T-helper 1 cell treated with Interleukin-12 subunit alpha and Interleukin-12 subunit beta and Interleukin-4 antibody, amounts not matched to agents 30 μg/mL and 1 μg/mL, for 36 hours (primary cell): ENCODE results near the gene SDK1.

Experiments used
- H3K27ac Mint-ChIP-seq: one replicate; pipeline ENCODE4 v1.8.0; 2021; ENCODE audit warnings: mild to moderate bottlenecking, mixed read lengths
- H3K27me3 Mint-ChIP-seq: one replicate; pipeline ENCODE4 v1.8.0; 2021; ENCODE audit warnings: low read depth, mixed read lengths
- H3K36me3 Mint-ChIP-seq: one replicate; pipeline ENCODE4 v1.8.0; 2021; ENCODE audit warnings: low read depth, mixed read lengths
- H3K4me1 Mint-ChIP-seq: one replicate; pipeline ENCODE4 v1.8.0; 2021; ENCODE audit warnings: low read depth, mixed read lengths
- H3K4me3 Mint-ChIP-seq: one replicate; pipeline ENCODE4 v1.8.0; 2021; ENCODE audit warnings: mild to moderate bottlenecking, moderate library complexity, mixed read lengths
- H3K9me3 Mint-ChIP-seq: one replicate; pipeline ENCODE4 v1.8.0; 2021; ENCODE audit warnings: mixed read lengths

The SDK1 gene

DNA sequence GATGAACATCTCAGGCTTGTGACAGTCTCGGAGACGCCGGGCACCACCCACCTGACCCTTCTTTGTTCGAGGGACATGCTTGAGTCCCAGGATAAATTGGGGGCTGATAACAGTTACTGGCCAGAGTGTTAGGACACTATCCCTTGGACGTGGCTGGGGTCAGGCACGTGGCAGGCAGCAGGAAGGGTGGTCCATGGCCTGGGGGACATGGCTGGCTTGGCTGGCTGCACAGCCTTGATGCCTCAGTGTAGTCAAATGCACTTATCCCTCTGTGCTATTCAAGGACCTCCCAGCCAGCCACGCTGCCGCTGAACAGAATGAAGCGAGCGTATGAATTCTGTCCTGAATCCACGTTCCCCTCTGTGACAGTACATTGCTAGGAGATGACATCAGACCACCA lies 719.0 kb downstream of the SDK1 start:
- Mint-ChIP-seq H3K4me3 (no peak overlapping the region), H3K27me3 (no peaks in the 10 kb centered on the region), H3K9me3 (peaks cover 27% of the 10 kb centered on the region), H3K36me3 (peaks cover 2% of the 10 kb centered on the region), H3K27ac (no peak overlapping the region), H3K4me1 (no peaks in the 10 kb centered on the region)

DNA sequence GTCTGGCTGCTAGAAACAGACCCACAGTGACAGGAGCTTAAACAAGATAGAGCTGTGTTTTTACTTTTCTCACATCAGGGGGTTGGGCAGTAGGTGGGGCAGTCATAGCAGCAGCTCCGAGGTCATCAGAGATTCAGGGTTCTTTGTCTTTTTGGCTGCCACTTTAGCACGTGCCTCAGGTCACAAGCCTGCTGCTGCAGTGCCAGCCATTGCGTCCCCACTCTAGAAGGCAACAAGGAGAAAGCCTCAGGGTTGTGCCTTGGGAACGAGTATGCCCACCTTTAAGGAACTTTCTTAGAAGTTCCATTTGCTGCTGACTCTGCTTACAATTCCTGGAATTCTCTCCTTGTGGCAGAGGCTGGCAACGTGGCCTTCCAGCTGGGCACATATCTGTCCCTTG lies 720.4 kb downstream of the SDK1 start:
- Mint-ChIP-seq H3K4me3 (no peak overlapping the region), H3K27me3 (no peaks in the 10 kb centered on the region), H3K27ac (no peak overlapping the region), H3K9me3 (peaks cover 27% of the 10 kb centered on the region), H3K36me3 (peaks cover 2% of the 10 kb centered on the region), H3K4me1 (no peaks in the 10 kb centered on the region)

DNA sequence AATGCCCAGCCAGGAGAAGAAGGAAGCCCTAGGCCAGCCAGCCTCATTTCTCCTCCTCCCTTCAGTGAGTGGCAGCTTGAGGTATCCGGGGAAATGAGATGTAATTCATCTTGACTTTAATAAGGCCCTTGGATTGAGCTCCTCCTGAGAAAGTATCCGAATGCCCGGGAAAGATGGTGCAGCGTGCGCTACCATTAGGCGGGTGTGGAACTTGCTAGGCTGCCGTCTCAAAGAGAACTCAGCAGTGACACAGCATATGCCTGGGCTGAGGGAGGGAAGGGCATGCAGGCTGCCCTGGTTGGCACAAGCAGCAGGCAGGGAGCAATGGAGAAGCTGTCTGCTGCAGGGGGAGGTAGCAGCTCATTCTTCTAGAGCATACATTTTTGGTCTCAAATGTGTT lies 721.2 kb downstream of the SDK1 start:
- Mint-ChIP-seq H3K27ac (no peak overlapping the region), H3K4me1 (no peaks in the 10 kb centered on the region), H3K27me3 (no peaks in the 10 kb centered on the region), H3K9me3 (peaks cover 27% of the 10 kb centered on the region), H3K36me3 (peaks cover 2% of the 10 kb centered on the region), H3K4me3 (no peak overlapping the region)

DNA sequence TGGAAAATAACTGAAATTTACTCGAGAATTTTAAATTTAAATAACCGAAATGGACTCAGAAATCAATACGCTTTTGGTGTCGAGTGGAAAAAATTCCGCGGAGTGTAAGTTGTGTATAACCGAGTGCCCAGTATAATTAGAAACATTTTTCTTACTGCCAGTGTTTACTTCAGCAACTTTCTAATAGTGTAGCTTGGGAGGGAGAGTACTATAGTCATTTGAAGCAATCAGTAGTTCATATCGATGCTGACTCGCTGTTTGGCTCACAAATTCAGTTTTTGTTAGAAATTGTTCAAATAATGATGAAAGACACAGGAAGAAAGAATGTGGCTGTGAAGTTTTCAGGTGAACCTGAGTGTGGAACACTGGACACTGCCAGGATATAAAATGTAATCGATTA lies 722.5 kb downstream of the SDK1 start:
- H3K4me3 Mint-ChIP-seq, result no peak overlapping the region
- no peak overlapping the region for H3K27ac Mint-ChIP-seq
- H3K4me1 Mint-ChIP-seq, result no peaks in the 10 kb centered on the region
- peaks cover 2% of the 10 kb centered on the region for H3K36me3 Mint-ChIP-seq
- H3K9me3 Mint-ChIP-seq, result peaks cover 18% of the 10 kb centered on the region
- H3K27me3 Mint-ChIP-seq, result no peaks in the 10 kb centered on the region

DNA sequence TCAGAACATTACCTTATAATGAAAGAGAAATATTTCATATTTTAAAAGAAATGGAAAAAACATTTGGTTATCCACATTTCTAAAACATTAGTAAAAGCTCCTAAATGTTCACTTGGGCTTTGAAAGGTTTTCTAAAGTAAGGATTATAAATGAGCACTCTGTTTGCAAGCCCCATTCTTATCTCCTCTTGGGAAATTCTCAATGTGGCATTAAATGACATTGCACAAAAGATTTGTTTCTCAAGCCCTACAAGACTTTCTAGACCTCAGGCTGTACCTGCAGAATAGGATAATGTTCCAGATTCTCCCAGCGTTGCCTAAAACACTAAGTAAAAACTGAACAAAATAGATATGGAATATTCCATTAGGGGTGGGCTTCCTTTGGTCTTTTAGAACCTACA lies 723.1 kb downstream of the SDK1 start:
- Mint-ChIP-seq H3K27ac (no peak overlapping the region), H3K4me3 (no peak overlapping the region), H3K27me3 (no peaks in the 10 kb centered on the region), H3K9me3 (peaks cover 12% of the 10 kb centered on the region), H3K4me1 (no peaks in the 10 kb centered on the region), H3K36me3 (peaks cover 2% of the 10 kb centered on the region)

DNA sequence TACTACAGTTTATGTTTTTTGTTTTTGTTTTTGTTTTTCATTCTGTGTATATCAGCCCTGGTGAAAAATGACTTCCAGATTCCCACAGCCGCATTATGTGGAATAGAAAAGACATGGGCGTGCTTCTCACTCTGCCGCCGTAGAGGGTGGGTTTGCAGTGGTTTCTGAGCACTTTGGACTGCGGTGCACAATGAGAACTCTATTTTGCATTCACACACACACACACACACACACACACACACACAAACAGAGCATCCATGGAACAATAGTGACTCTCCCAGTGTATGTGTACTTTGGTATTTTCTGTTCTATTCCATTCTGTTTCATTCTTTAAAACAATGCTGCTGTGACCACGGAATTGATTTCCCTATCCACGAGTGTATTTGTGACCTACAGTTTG lies 723.8 kb downstream of the SDK1 start:
- peaks cover 5% of the 10 kb centered on the region for H3K9me3 Mint-ChIP-seq
- H3K27me3 Mint-ChIP-seq, result no peaks in the 10 kb centered on the region
- no peaks in the 10 kb centered on the region for H3K36me3 Mint-ChIP-seq
- no peak overlapping the region for H3K27ac Mint-ChIP-seq
- no peak overlapping the region for H3K4me3 Mint-ChIP-seq
- H3K4me1 Mint-ChIP-seq, result no peaks in the 10 kb centered on the region

DNA sequence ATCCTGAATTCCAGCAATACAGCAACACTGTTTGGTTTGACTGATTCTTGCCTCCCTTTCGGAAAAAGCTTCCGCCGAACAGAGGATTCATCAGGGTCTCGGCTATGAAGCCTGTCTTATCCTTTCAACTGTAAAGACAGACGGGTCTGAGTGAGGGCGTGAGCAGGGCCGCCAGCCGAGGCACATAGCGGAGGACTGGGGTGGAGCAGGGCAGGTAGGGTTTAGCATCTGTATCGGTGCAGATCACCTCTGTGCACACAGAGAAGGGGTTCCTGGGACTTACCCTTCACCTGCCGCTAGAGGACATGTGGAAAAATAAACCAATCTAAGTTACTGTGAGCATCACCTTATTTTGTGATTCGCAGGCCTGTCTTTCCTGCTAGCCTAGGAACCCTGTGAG lies 724.2 kb downstream of the SDK1 start:
- H3K4me3 Mint-ChIP-seq, result no peak overlapping the region
- no peak overlapping the region for H3K27ac Mint-ChIP-seq
- H3K9me3 Mint-ChIP-seq, result peaks cover 5% of the 10 kb centered on the region
- H3K36me3 Mint-ChIP-seq, result no peaks in the 10 kb centered on the region
- no peaks in the 10 kb centered on the region for H3K27me3 Mint-ChIP-seq
- H3K4me1 Mint-ChIP-seq, result no peaks in the 10 kb centered on the region

DNA sequence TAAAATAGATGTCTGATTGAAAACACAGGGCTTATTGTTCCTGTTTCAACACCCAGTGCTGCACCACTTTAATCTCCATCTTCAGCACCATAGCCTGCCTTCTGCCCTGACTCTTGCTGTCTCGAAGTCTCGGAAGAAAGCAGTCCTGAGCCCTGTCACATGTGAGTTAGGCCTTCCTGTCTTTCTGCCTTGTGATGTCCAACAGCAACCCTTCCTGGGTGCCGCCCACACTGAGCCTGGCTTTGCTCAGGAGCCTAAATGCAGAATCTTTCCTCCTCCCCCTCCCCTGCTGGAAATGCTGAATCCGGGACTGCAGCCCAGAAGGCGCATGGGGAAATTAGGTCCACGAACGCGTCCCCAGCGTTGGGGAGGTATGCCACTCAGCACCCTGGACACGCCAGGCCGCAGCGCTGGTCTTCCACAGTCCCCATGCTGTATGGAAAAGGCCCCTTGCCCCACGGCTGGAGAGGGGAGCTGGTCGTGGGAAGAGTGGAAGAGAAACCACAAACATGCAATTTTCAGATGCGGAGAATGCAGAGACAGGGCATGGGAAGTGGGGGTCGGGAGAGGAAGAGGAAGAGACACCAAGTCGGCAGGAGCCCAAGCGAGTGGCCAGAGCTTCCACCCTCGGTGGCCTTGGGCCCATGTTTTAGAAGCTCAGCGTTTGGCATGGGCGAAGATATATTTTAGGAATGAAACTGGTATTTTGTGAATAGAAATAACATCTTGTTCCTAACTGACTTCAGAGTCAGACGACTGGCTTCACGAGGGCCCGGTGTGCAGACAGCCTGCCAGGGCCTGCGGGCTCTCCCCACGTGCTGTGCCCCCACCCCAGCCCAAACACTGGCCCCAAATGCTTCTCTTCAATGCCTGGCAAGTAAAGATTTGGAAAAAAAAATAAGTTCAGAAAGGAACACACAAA lies 724.9 kb downstream of the SDK1 start:
- Mint-ChIP-seq H3K4me1 (no peaks in the 10 kb centered on the region), H3K9me3 (peaks cover under 1% of the 10 kb centered on the region), H3K4me3 (no peak overlapping the region), H3K27ac (no peak overlapping the region), H3K36me3 (no peaks in the 10 kb centered on the region), H3K27me3 (no peaks in the 10 kb centered on the region)

DNA sequence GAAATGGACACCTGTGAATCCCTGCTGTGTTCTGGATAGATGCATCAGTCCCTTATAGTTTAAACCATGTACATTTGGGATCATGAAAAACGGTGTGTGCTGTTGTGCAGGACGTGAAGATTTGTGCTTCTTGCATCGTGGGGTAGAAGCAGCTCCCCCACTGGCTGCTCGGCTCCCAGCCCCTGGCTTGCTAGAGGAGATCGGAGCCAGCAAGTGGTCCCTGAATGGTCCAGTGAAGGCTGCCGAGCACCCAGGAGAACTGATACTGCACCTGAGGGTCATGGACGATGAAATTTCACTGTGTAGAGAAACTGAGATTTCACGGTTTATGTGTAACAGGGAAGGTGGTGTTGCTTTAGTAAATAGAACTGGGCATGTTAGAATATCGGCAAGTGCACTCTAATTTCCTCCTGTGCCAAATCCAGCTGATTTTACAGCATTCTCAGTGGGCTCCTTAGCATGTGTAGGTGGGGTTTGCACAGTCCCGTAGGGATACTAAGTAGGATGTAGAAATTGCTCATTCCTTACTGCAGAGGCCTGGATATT lies 726.0 kb downstream of the SDK1 start:
- no peaks in the 10 kb centered on the region for H3K27me3 Mint-ChIP-seq
- no peaks in the 10 kb centered on the region for H3K4me1 Mint-ChIP-seq
- H3K36me3 Mint-ChIP-seq, result no peaks in the 10 kb centered on the region
- no peak overlapping the region for H3K27ac Mint-ChIP-seq
- no peak overlapping the region for H3K4me3 Mint-ChIP-seq
- no peaks in the 10 kb centered on the region for H3K9me3 Mint-ChIP-seq

DNA sequence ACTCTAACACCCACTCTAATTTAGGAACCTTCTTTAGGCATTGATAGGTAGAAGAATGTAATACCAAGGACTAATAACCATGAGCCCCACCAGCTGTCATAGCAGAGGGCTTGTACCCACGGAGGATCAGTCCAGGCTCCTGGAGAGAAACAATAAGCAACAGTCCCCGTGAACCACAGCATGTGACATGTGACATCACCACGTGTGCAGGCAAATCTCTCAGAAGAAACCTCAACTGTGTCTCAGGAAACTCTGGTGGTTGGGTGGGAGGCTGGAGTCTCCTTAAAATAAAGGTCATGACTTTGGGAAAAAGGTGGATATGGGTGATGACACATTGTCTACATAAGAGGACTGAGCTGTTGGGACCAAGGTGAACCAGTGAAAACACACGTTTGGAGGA lies 727.2 kb downstream of the SDK1 start:
- no peaks in the 10 kb centered on the region for H3K27me3 Mint-ChIP-seq
- no peak overlapping the region for H3K27ac Mint-ChIP-seq
- H3K9me3 Mint-ChIP-seq, result no peaks in the 10 kb centered on the region
- no peak overlapping the region for H3K4me3 Mint-ChIP-seq
- no peaks in the 10 kb centered on the region for H3K4me1 Mint-ChIP-seq
- H3K36me3 Mint-ChIP-seq, result no peaks in the 10 kb centered on the region

DNA sequence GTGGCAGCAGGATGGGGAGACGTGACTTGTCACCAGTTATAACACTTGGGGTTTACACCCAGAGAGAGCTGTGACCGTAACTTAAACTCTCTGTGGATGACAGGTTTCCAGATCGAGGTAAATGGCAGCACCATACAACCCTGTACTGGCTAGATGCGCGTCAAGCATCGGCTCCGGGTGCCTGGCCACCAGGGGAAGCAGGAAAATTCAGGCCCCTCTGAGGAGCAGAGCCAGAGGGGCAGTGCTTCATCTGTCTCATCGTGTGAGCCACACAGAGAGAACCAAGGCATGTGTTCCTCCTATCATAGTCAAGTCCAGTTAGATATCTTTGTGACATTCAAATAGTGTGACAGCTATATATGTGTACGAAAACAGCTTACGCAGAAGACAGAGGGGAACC lies 728.9 kb downstream of the SDK1 start:
- Mint-ChIP-seq H3K36me3 (no peaks in the 10 kb centered on the region), H3K27me3 (no peaks in the 10 kb centered on the region), H3K9me3 (no peaks in the 10 kb centered on the region), H3K4me1 (no peaks in the 10 kb centered on the region), H3K4me3 (no peak overlapping the region), H3K27ac (no peak overlapping the region)

DNA sequence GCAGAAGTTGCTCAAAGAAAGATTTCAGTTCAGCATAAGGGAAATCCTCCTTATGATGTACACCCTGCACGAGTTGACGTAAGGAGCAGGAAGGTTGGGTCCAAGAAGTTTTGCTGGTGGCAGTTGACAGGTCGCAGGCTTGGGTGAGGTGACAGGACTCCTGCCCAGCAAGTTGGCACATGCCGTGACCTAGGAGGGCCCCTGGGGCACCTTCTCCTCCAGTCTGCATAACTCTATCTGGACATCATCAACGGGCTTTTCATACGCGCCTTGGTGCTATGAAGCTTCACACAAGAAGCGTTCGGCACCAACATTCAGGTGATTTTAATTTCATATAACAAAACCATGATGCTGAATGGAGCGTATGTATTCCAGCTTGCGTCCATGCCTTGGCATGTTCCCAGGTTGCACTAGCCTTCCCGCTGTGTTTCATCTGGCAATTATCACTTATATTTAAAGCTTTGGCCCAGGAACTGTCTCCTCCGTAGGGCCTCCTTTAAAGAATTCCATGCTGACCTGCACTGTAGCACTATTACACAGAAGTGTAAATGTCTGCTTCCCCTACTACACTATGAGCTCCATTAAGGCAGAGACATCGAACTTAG lies 729.4 kb downstream of the SDK1 start:
- Mint-ChIP-seq H3K36me3 (no peaks in the 10 kb centered on the region), H3K9me3 (no peaks in the 10 kb centered on the region), H3K4me1 (no peaks in the 10 kb centered on the region), H3K27ac (no peak overlapping the region), H3K27me3 (no peaks in the 10 kb centered on the region), H3K4me3 (no peak overlapping the region)

DNA sequence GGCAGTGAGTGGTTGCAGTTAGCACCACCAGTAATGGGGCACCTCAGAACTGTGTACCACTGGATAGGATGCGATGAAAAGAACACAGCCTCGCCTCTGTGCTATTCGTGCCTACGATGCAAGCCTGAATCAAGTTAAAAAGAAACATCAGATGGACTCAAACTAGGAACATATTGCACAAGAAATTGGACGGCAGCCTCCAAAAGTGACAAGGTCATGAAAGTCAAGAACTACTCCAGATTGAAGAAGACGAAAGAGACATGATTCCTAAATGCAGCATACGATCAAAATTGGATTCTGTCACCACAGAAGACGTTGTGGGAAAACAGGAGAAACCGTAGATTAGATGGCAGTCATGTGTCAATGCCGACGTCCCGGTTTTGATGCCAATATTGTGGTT lies 732.9 kb downstream of the SDK1 start:
- Mint-ChIP-seq H3K4me1 (no peaks in the 10 kb centered on the region), H3K27me3 (no peaks in the 10 kb centered on the region), H3K4me3 (no peak overlapping the region), H3K9me3 (no peaks in the 10 kb centered on the region), H3K27ac (no peak overlapping the region), H3K36me3 (no peaks in the 10 kb centered on the region)

DNA sequence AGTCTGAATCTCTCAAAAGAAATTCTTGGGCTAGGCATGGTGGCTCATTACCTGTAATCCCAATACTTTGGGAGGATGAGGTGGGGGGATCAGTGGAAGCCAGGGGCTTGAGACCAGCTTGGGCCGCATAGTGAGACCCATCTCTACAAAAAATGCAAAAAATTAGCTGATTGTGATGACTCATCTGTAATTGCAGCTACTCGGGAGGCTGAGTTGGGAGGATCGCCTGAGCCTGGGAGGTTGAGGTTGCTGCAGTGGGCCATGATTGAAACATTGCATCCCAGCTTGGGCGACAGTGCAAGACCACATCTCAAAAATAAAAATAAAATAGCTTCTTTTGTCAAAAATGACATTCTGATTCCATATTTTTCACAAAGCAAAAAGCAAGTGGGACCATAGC lies 736.3 kb downstream of the SDK1 start:
- H3K9me3 Mint-ChIP-seq, result no peaks in the 10 kb centered on the region
- no peak overlapping the region for H3K27ac Mint-ChIP-seq

DNA sequence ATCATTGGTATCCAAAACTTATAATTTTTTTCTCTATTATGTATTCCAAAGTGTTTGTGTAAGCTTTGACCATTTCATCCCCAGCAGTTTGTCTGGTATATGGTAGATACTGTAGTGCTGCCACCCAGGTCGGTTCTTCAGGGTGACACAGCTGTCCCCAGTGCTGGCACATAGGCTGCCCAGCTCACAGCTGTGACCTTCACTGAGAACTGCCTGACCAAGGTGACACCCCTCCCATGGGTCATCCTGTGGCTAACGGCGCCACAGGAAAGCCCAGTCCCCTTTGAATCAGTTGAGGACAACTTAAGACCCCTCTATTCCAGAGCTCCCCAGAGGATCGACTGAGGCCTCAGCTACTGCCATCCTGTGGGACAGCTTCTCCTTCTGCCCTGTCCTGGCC lies 736.8 kb downstream of the SDK1 start:
- no peaks in the 10 kb centered on the region for H3K4me1 Mint-ChIP-seq
- H3K27me3 Mint-ChIP-seq, result no peaks in the 10 kb centered on the region
- no peaks in the 10 kb centered on the region for H3K36me3 Mint-ChIP-seq
- no peak overlapping the region for H3K27ac Mint-ChIP-seq
- H3K4me3 Mint-ChIP-seq, result no peak overlapping the region
- H3K9me3 Mint-ChIP-seq, result no peaks in the 10 kb centered on the region

More for the DNA sequence above, 736.3 kb downstream of the SDK1 start:
- Mint-ChIP-seq H3K27me3 (no peaks in the 10 kb centered on the region), H3K36me3 (no peaks in the 10 kb centered on the region), H3K4me3 (no peak overlapping the region), H3K4me1 (no peaks in the 10 kb centered on the region)
